ENCODE data around the gene COL6A2.
"Not testable (repeated sequence)": the region's sequence is repeated elsewhere in the genome, so short reads cannot be mapped to it uniquely, and the experiment has no call there.

COL6A2 gene

DNA sequence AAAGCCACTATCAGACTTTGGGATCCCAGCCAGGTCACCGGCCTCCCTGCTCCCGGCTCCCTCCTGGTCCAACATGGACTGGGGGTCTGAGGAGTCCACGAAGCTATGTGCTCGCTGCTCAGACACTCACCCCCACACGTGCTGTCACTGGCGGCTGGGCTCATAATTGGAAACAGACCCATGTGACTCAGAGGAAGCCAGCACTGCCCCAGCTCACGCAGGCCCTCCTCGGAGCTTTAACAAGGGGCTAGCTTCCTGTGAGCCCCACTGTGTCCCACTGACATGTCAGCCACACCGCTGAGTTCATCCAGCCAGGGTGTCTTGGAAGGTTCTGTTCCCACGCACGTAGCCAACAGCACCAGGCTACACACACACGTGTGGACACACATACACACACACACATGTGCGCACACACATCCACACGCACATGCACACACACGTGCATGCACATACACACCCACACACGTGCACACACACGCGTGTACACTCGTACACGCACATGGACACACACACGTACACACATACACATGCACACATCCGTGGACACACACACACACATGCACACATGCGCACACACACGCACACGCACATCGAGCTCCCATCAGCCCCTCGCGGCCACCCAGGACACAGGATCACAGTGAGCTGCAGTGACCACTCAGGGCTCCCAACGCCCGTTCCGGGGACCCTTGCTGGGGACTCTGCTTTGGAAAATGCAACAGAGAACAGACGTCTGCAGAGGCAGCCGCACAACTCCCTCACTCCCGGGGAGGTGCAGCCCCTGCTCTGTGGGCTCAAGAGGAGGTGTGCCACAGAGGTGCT lies 18.4 kb upstream of the COL6A2 start:
- DNase-seq (ENCODE audit: low read depth in 2 of 2): no peak

GRCh38 chr21:46080171-46081021 lies 17.5 kb upstream of the COL6A2 start:
- DNase-seq (ENCODE audit: low read depth in 2 of 2): no peak

- no peak for DNase-seq (ENCODE audit: low read depth in 2 of 2)
Measured at GRCh38 chr21:46081022-46081861, 16.7 kb upstream of the COL6A2 start.

DNA sequence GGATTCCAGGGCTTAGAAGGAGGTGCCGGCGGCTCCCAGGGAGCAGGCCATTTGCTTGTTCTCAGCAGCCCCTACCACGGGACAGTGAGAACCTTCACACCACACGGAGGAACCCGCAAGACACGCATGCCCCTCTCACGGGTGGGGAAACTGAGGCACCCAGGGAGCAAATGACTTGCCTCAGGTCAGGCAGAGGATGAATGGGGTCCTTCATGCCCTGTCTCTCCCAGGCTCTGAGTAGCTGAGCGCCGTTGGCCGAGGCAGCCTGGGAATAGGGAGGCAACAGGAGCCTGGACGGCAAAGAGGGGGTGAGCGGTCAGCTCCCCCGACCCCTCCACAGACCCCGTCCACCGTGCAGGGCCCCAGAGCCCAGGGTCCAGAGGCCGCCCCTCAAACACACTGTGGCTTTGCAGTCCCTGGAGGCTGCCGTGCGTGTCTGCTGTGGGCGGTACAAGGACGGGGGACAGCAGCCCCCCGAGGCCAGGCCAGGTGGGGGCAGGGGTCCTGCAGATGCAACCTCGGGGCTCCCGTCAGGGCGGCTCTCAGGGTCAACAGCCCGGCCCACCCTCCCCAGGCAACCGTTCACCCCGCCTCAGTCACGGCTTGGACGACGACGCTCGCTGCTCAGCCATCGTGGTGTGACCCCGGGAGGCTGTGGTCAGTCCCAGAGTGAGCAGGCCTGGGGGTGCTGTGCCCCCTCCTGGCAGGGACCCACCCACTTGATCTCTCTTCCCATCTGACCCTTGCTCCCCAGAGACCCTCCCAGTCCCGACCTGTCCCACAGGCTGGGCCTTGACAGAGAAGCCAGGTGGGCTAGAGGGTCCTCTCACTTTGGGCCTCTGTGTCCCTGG lies 15.8 kb upstream of the COL6A2 start:
- no peak for DNase-seq (ENCODE audit: low read depth in 2 of 2)

- no peak for DNase-seq (ENCODE audit: low read depth in 2 of 2)
Measured at GRCh38 chr21:46082713-46082962, 15.3 kb upstream of the COL6A2 start.

DNA sequence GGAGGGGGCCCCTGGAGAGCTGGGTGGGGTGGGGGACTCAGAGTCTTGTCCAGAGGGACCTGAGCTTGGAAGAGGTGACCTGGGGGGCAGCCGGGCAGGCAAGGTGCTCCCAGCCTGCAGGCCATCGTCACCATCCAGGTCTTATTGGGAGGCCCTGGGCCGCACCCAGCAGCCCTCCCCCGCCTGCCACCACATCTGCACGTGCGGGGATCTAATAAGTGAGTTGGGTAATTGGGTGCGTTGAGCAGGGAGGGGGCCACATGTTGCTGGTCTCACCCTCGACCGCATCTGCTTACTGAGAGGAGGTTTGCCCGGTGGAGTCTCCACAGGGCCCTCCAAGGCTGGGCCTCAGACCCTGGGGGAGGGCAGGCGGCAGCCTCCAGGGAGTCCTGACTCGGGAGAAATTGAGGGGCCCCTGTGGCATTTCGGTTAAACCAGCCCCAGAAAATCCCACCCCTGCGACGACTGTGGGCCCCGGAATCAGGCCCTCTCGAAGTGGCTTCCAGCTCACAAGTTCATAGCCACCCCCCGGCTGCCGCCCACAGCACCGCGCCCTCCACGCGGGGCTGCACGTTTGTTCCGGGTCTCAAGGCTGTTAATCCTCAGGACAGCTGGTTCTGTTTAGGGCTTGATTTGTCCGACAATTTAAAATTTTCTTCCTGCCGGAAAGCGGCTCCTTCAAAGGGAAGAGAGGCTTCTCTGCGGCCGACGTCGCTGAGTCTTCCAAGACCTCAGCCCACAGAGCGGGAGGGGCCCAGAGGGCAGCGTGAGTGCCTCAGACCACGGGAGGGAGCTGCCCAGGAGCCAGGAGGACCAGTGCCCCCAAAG lies 14.7 kb upstream of the COL6A2 start:
- no peak for DNase-seq (ENCODE audit: low read depth in 2 of 2)

- DNase-seq (ENCODE audit: low read depth in 2 of 2): no peak
Measured at GRCh38 chr21:46083791-46084561, 13.9 kb upstream of the COL6A2 start.

DNA sequence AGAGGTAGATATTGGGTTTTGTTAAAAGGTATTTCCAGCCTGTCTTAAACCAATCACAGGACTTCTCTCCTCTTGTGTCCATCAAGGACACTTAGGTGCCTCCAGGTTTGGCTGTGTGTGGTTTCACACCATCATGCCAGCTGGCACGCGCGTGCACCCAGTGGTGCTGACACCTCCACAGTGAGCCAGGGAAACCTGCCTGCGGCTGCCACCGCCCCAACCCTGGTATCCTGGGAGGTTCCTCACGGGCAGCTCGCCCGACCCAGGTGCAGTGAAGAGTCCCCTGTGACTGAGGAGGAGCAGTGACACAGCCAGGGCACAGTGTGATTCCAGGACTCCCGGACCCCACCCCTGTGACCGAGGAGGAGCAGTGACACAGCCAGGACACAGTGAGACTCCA lies 13.2 kb upstream of the COL6A2 start:
- no peak for DNase-seq (ENCODE audit: low read depth in 2 of 2)

GRCh38 chr21:46085259-46085658 lies 12.7 kb upstream of the COL6A2 start:
- DNase-seq (ENCODE audit: low read depth in 2 of 2): not testable (repeated sequence)

DNA sequence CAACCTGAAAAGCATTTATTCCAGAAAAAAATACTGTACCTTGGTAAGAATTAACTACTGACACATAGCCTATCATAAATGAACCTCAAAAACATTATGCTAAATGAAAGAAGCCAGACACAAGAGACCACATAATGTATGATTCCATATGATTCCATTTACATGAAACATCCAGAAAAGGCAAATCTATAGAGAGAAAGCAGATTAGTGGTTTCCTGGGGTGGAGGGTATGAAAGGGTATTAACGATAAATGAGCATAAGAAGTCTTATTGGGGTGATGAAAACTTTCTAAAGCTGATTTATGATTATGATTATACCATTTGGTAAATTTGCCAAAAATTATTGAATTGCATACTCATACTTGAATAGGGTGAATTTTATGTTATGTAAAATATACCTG lies 10.3 kb upstream of the COL6A2 start:
- no peak for DNase-seq (ENCODE audit: low read depth in 2 of 2)

DNA sequence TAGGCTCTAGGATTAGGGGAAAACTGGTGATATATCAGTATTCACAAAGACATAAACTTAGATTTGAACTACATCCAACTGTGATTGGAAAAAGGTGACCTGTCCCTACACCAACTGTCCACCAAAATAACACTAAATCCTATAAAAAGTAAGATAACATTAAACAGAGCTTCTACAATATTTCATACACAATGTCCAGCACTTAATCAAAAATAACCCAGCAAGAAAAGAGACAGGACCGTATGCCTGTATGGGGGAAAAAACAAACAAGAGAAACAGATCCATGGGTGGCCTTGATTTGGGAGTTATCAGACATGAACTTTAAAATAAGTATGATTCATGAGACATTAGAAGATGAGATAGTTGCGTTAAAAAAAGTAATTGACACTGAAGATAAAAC lies 9.7 kb upstream of the COL6A2 start:
- no peak for DNase-seq (ENCODE audit: low read depth in 2 of 2)

DNA sequence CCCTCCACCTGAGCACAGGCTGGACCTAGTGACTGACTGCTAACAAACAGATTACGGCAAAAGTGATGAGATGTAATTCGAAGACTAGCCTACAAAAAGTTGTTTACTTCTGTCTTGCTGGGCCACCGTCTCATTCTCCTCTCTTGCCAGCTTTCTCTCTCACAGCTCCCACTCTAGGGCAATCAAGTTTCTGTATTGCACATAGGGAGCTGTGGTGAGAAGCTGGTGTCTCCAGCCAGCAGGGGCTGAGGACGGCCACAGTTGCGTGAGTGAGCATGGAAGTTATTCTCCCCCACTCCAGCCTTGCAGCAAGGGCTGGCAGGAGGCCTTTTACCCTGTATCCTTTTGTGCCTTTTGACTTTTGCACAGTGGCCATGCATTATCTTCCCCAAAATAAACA lies 8.6 kb upstream of the COL6A2 start:
- DNase-seq (ENCODE audit: low read depth in 2 of 2): no peak

DNA sequence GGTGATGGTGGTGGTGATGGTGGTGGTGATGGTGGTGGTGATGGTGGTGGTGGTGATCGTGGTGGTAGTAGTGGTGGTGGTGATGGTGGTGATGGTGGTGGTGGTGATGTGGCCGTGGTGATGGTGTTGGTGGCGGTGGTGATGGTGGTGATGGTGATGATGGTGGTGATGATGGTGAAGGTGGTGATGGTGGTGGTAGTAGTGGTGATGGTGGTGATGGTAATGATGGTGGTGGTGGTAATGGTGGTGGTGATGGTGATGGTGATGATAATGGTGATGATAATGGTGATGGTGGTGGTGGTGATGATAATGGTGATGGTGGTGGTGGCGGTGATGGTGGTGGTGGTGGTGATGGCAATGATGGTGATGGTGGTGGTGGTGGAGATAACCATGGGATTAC lies 6.8 kb upstream of the COL6A2 start:
- no peak for DNase-seq (ENCODE audit: low read depth in 2 of 2)

GRCh38 chr21:46091631-46092025 lies 6.3 kb upstream of the COL6A2 start:
- no peak for DNase-seq (ENCODE audit: low read depth in 2 of 2)

DNA sequence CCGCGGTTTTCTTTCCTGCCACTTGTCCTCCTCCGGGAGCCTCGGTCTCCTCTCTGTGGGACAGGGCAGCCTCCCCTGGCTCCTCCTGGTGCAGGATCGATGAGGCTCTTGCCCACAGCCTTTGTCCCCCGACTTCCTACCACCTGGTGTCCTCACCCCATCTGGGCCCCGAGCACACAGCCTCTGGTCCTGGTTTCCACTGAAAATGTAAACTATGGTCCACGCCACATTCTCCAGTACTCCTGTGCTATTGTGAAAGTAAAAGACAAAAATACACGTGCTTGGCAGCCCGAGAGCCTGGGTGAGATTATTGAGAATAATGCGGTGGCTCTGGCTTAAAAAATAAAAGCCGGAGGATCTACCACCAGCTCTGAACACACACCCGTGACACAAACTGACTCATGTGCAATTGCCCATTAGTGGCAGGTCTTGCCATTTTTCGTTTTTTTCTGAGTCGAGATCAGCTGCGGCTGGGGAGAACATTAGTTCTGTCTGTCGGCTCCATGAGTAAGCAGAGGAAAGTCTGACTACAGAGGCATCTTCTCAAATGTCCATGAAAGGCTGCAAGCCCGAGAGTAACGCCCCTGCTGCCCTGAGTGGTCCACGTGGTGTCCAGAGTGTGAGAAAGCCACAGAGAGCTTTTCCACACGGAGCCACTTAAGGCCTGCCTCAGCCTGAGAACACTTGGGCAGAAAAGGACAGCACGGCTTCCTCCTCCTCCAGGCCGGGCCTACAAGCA lies 5.7 kb upstream of the COL6A2 start:
- DNase-seq (ENCODE audit: low read depth in 2 of 2): no peak

- DNase-seq (ENCODE audit: low read depth in 2 of 2): no peak
Measured at GRCh38 chr21:46092811-46093667, 4.9 kb upstream of the COL6A2 start.

DNA sequence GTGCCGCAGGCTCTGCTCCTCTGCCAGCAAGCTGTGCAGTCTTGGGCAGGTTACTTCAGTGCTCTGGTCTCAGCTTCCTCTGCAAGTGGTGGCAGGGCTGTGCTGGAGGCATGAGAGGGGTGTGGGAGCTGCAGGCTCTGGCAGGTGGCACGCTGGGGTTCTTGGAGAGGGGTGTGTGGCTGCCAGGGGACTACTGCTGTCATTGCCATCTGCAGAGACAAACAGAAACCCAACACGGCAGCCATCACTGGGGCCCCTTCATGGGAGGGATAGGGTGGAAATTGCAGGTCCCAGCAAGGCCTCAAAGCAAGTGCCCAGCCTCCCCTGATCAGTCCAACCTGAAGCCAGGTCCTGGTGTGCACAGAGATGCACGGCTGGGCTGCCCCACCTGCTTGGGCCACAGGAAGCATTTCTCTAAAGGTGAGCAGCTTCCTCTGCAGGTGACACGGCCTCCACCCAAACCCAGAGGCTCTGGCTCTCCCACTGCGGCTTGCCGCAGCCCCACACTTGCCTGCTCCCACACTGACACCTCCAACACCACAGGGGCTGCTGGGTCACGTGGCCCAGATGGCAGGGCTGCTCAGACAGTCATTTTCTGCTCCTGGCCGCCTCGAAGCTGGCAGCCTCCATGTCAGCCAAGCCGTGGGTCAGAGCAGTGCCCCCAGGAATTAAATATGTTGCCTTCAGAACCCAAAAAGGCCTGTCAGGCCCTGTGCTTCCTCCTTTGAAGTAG lies 4.1 kb upstream of the COL6A2 start:
- no peak for DNase-seq (ENCODE audit: low read depth in 2 of 2)

All from stimulated activated CD4-positive, alpha-beta T cell treated with anti-CD3 and anti-CD28 coated beads, Interleukin-15, amount 100 ng/mL, for 48 hours (primary cell).